Ovary (tissue), 3 donors: ENCODE measurements around the gene OLA1.

Experiments
- CTCF ChIP-seq, 3 donors: fragments of 450-650 bp in 2 of 3; fragments of 200-600 bp in 1 of 3; IDR thresholded peaks; one replicate each; pipeline versions ENCODE4 v1.5.1 to v1.8.0; 2016 to 2022; ENCODE audit warnings: antibody characterized with exemption in 3 of 3, mild to moderate bottlenecking in 1 of 3
- EP300 ChIP-seq: sonication (generic); formaldehyde crosslinking; IDR thresholded peaks from one replicate; pipeline ENCODE4 v1.6.1; 2017; ENCODE audit warnings: antibody characterized with exemption
- POLR2A ChIP-seq: fragments of 450-650 bp; IDR thresholded peaks from one replicate; pipeline ENCODE4 v1.6.1; 2017; ENCODE audit warnings: antibody characterized with exemption, mild to moderate bottlenecking, moderate library complexity
- donor health status: DM: no; HTN: no; CAD: no.

GRCh38 chr2:174046172-174046571, 202.2 kb downstream of the OLA1 start:
- TF ChIP-seq CTCF (IDR thresholded peaks at IDR 0.05) (no peak), POLR2A (no peak), EP300 (no peak)
